ENCODE measurements around the gene ICE2.

DNA sequence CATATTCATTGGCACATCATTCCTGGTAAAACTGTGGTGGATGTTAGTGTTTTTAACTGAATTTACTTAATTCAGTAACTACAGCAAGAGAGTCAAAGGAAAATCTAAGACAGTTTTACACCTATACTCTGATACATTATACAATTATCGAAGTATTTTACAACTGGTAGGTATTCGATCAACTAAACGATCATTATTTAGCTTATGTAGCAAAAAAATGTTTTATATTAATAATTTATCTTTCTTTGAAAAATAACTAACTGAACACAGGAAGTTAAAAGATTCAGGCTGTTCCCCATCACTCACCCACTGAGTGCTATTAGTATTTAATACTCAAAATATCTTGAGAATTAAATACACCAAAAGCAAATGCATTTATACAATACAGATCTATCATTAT is 21.0 kb downstream of the ICE2 start:
- TF ChIP-seq, protein P1, sequence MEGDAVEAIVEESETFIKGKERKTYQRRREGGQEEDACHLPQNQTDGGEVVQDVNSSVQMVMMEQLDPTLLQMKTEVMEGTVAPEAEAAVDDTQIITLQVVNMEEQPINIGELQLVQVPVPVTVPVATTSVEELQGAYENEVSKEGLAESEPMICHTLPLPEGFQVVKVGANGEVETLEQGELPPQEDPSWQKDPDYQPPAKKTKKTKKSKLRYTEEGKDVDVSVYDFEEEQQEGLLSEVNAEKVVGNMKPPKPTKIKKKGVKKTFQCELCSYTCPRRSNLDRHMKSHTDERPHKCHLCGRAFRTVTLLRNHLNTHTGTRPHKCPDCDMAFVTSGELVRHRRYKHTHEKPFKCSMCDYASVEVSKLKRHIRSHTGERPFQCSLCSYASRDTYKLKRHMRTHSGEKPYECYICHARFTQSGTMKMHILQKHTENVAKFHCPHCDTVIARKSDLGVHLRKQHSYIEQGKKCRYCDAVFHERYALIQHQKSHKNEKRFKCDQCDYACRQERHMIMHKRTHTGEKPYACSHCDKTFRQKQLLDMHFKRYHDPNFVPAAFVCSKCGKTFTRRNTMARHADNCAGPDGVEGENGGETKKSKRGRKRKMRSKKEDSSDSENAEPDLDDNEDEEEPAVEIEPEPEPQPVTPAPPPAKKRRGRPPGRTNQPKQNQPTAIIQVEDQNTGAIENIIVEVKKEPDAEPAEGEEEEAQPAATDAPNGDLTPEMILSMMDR (conservative IDR thresholded peaks at IDR 0.05; ENCODE audit: low read length), result no peak
- no peak for TF ChIP-seq EZH2phosphoT487 (IDR thresholded peaks at IDR 0.05; ENCODE audit: borderline replicate concordance)

All from Loucy (cell line).